EH (cell line): ENCODE results near the gene SLC19A1.
"Not testable (repeated sequence)": the region's sequence is repeated elsewhere in the genome, so short reads cannot be mapped to it uniquely, and the experiment has no call there.

Experiments
- DNase-seq: peaks from one replicate; pipeline ENCODE4 v3.0.0-alpha.2; 2015; ENCODE audit warnings: low read depth

The SLC19A1 gene

GRCh38 chr21:45533361-45533845 lies 8.8 kb downstream of the SLC19A1 start:
- DNase-seq = no peak

- DNase-seq = no peak
Measured at GRCh38 chr21:45532826-45533360, 9.3 kb downstream of the SLC19A1 start.

DNA sequence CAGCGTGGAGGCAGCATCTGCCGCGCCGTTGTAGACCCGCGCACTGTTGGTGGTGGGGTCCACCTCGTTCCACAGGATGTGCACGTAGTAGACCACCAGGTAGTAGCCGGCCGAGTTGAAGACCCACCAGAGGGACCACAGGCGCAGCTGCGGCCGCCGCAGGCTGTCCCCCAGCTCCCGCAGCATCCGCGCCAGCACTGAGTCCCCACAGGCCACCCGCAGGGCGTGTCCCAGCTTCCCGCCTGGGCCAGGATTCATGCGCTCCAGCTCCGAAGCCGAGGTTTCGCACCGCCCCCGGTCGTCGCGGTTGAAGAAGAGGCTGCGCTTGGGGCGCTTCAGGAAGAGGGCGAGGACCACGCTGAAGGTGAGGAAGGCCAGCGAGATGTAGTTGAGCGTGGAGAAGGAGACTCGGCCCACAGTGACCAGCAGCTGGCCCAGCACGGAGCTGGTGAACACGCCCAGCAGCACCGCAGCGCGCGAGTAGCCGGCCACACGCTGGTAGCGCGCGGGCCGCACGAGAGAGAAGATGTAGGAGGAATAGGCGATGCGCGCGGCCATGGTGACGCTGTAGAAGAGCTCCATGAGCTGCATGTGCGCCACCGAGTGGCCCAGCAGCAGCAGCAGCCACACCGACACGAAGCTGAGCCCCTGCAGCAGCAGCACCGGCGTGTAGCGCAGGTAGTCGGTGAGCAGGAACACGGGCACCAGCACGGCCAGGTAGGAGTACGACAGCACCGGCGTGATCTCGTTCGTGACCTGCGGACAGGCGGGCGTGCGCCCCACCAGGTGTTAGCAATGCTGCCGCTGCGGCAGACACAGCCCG lies 10.6 kb downstream of the SLC19A1 start:
- DNase-seq = no peak

GRCh38 chr21:45531114-45531392 lies 11.2 kb downstream of the SLC19A1 start:
- not testable (repeated sequence) for DNase-seq

DNA sequence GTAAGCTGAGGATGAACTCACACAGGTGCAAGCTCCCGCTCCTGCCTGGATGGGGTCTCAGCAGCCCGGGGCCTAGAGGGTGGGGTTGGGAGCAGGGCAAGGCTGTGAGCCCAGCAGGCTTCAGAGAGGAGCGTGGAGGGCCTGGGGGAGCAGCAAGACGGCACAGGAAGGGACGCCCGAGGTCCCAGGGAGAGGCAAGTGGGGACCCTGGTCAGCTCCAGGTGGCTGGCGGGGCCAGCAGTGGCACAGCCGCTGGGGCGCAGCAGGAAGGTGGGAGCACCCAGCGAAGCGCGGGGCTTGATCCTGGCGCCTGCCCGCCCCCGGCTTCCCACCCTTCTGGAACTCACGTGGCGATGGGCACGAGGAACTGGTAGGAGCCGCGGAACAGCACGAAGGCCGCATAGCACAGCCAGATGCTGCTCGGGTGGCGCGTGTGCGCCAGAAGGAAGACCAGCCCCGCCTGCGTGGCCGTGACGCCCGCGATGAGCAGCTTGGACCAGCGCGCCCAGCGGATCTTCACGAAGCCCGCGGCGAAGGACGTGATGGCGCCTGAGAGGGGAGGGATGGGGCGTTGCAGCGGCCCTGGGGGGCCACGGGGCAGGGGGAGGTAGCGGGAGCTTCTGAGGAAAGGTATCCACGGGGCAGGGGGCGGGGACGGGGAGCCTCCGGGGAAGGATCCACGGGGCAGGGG lies 11.7 kb downstream of the SLC19A1 start:
- no peak for DNase-seq

DNA sequence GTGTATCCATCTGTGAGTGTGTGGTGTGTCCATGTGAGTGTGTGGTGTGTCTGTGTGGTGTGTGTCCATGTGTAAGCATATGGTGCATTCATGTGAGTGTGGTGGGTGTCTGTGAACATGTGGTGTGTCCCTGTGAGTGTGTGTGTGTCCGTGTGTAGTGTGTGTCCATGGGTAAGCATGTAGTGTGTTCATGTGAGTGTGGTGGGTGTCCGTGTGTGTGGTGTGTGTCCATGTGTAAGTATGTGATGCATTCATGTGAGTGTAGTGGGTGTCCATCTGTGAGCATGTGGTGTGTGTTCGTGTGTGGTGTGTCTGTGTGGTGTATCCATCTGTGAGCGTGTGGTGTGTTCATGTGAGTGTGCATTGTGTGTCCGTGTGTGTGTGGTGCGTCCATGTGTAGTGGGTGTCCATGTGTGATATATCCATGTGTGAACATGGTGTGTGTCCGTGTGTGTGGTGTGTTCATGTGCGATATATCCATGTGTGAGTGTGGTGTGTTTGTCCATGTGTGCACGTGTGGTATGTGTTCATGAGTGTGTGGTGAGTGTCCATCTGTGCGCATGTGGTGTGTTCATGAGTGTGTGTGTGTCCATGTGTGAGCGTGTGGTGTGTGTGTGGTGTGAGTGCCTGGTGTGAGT lies 12.3 kb downstream of the SLC19A1 start:
- no peak for DNase-seq

DNA sequence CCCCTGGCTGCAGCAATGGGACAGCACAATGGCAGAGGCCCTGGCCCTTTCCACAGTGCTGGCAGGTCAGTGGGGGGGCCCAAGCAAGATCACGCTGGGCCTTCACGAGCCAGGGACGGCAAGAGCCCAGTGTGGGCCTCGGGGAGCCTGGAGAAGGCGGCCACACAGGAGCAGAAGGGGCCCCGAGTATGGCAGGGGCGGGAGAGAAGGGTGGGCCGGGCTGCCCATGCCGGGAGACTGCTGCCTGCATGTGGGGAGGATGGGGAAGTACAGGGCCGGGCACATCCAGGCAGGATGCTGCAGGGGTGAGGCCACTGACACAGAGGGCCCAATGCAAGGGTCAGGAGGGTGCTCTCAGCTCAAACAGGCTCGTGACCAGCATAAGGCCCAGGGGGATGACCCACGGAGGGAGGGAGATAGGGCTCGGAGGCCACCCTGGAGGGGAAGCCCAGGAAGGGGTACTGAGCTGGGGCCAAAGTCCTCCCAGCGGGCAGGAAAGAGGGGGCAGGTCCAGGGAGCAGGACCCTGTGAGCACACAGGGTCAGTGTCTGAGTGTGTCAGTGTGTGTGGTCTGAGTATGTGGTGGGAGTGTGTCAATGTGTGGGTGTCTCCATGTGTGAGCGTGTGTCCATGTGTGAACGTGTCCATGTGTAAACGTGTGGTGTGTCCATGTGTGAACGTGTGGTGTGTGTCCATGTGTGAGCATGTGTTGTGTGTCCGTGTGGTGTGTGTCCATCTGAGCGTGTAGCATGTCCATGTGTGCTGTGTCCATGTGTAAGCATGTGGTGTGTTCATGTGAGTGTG lies 13.1 kb downstream of the SLC19A1 start:
- DNase-seq = no peak

- DNase-seq = no peak
Measured at GRCh38 chr21:45528028-45528705, 14.1 kb downstream of the SLC19A1 start.

DNA sequence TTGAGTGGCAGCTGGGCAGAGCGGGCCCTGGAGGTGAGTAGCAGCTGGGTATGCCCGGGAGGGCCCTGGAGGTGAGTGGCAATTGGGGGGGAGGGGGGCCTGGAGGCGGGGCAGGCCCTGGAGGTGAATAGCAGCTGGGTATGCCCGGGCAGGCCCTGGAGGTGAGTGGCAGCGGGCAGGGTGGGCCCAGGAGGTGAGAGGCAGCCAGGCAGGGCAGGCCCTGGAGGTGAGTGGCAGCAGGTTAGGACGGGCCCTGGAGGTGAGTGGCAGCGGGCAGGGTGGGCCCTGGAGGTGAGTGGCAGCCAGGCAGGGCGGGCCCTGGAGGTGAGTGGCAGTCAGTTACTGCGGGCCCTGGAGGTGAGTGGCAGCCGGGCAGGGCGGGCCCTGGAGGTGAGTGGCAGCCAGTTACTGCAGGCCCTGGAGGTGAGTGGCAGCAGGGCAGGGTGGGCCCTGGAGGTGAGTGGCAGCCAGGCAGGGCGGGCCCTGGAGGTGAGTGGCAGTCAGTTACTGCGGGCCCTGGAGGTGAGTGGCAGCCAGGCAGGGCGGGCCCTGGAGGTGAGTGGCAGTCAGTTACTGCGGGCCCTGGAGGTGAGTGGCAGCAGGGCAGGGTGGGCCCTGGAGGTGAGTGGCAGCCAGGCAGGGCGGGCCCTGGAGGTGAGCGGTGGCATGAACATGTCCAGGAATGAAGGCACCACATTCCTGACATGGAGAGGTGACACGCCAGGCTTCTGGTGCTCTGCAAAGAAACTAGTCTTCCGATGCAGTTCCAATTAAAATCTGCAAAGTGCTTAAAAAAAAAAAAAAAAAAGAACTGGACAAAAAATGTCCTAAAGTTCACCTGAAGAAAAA lies 14.9 kb downstream of the SLC19A1 start:
- not testable (repeated sequence) for DNase-seq

- DNase-seq = no peak
Measured at GRCh38 chr21:45525910-45526306, 16.3 kb downstream of the SLC19A1 start.

DNA sequence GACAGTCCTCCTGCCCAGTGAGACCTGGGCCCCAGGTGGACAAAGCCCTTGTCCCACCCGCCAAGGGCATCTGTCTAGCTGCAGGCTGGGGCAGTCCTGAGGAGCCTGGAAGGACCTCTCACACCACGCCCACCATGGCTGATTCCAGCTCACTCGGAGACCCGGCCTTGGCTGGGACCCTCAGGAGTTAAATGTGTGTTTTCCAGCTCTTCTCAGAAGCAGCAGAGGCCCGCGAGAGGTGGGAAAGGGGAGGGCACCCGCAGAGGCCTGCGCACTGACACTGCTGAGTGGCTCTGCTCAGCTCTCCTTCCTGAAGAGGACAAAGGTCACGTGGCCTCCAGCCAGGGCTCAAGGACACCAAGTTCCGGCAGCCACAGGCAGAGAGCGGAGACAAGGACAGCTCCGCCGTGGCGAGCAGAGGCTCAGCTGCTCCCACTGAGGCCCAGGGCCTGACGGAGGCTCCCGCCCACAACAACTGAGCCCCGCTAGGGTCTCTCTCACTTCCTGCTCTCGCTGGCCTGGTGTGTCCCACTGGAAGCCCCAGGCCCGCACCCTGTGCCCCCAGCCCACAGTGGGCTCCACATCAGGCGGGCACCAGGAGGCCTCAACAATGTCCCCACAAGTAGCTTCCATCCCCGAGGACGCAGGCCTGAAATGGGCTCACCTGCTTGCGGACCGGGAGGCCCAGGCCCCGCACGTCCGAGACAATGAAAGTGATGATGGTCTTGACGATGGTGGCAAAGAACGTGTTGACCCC lies 16.9 kb downstream of the SLC19A1 start:
- DNase-seq = no peak

DNA sequence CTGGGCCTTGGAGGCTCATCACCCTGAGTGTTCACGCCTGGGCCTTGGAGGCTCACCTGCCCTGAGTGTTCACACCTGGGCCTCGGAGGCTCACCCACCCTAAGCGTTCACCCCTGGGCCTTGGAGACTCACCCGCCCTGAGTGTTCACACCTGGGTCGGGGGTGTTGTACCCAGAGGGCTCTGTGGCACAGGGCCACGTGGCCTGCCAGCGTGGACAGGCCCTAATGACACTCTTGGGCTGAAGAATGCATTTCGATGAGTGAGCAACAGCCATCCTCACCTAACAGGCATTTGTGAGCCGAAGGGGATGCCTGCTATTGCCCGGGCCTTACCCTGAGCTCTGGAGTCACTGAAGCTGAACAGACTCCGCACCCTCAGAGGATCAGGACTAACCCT lies 17.5 kb downstream of the SLC19A1 start:
- no peak for DNase-seq

DNA sequence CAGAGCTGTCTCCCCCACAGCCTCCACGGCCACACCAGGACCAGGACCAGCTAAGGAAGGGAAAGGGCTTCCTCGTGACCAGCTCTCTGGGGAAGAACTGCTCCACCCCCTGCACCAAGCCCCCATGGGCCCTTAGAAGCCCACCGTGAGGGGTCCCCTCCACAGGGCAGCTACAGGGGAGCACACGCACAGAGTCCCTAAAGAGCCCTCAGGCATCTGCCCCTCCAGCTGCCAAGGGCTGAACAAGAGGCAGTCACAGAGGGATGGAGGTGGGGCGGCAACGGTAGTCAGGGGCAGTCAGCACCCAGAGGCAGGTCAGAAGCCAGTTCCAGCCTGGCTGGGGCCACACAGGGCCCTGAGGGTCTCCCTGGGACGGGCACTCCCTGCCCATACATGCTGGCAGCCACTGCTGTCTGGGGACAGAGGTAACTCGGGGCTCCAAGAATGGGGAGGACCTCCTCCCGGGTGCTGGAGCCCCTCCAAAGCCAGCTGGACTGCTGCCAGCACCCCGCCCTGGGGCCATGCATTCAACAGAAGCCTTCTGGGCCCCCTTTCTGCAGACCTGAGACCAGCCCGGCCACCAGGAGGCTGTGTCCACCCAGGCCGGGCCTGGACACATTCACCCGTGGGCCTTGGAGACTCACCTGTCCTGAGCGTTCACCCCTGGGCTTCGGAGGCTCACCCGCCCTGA lies 18.7 kb downstream of the SLC19A1 start:
- no peak for DNase-seq

GRCh38 chr21:45522986-45523385 lies 19.3 kb downstream of the SLC19A1 start:
- no peak for DNase-seq

GRCh38 chr21:45522381-45522780 lies 19.9 kb downstream of the SLC19A1 start:
- DNase-seq = no peak

DNA sequence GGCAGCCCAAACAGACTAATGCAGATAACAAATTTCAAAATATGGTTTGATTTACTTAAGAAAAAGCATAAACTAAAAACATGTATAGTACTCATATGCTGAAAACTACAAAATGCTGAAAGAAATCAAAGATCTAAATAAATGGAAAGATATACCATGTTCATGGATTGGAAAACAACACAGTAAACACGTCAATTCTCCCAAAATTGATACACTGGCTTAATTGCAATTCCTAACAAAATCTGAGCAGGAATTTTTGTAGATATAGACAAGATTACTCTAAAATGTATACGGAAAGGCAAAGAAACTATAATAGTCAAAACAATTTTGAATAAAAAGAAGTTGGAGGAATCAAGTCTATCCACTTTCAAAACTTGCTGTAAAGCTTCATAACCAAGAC lies 21.0 kb downstream of the SLC19A1 start:
- no peak for DNase-seq

DNA sequence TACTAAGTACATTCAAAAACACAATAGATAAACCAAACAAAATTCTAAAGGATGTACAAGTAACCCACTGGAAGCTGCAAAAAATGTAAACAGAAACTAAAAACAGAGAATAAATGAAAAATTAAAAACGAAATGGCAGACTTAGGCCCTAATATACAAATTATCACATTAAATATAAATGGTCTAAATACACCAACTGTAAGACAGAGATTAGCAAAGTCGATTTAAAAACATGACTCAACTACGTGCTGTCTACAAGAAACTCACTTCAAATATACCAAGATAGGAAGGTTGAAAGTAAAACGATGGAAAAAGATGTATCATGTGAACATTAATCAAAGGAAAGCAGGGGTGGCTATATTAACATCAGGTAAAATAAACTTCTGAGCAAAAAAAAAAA lies 23.1 kb downstream of the SLC19A1 start:
- DNase-seq = no peak

GRCh38 chr21:45518742-45519141 lies 23.5 kb downstream of the SLC19A1 start:
- no peak for DNase-seq
